Neutrophil (primary cell): ENCODE data around the gene WDFY4.

Source experiments
- H3K27ac ChIP-seq: fragments of 200-600 bp; sonication (generic); 2 replicates; pipeline ENCODE4 v1.5.1; 2016; ENCODE audit warnings: mild to moderate bottlenecking, moderate library complexity
- H3K27me3 ChIP-seq: fragments of 200-600 bp; sonication (generic); 2 replicates; pipeline ENCODE4 v1.6.0; 2016; ENCODE audit warnings: mild to moderate bottlenecking
- H3K36me3 ChIP-seq: fragments of 200-600 bp; sonication (generic); 2 replicates; pipeline ENCODE4 v1.5.1; 2017
- H3K4me1 ChIP-seq, 2 experiments: fragments of 200-600 bp in 1 of 2; sonication (generic) in 1 of 2; 1 replicate in 1 of 2; 2 replicates in 1 of 2; pipeline versions ENCODE4 v1.5.1 to v1.6.1; 2013 to 2016; ENCODE audit warnings: low read depth in 1 of 2, low read length in 1 of 2, mild to moderate bottlenecking in 1 of 2, moderate library complexity in 1 of 2; ENCODE audit not compliant: control insufficient read depth in 1 of 2, insufficient read depth in 1 of 2
- H3K4me3 ChIP-seq, 2 experiments: fragments of 200-600 bp in 1 of 2; sonication (generic) in 1 of 2; 1 replicate in 1 of 2; 2 replicates in 1 of 2; pipeline ENCODE4 v1.5.1; 2013 to 2016; ENCODE audit warnings: low read depth in 1 of 2, low read length in 1 of 2, mild to moderate bottlenecking in 1 of 2, moderate library complexity in 1 of 2
- H3K9me3 ChIP-seq: fragments of 200-600 bp; sonication (generic); 2 replicates; pipeline ENCODE4 v1.5.1; 2016
- CTCF ChIP-seq: fragments of 200-600 bp; sonication (generic); IDR thresholded peaks from 2 replicates; pipeline ENCODE4 v1.5.1; 2016; ENCODE audit warnings: antibody characterized with exemption

The WDFY4 gene

GRCh38 chr10:48798481-48799254 is 114.0 kb downstream of the WDFY4 start:
- H3K4me3 ChIP-seq: no peak overlapping the region
- peaks cover 44% of the 10 kb centered on the region for H3K36me3 ChIP-seq
- H3K27ac ChIP-seq: peak overlapping the region; percentile 100
- H3K27me3 ChIP-seq: no peaks in the 10 kb centered on the region
- no peak for TF ChIP-seq CTCF
- peaks cover 51 to 56% of the 10 kb centered on the region in 2 experiments for H3K4me1 ChIP-seq
- no peaks in the 10 kb centered on the region for H3K9me3 ChIP-seq

GRCh38 chr10:48799341-48800006 is 114.8 kb downstream of the WDFY4 start:
- Histone ChIP-seq H3K4me3 (peak overlapping the region in 1 of 2 experiments; percentile 21), H3K9me3 (no peaks in the 10 kb centered on the region), H3K27ac (peak overlapping the region; percentile 100), H3K4me1 (peaks cover 59 to 64% of the 10 kb centered on the region in 2 experiments), H3K27me3 (no peaks in the 10 kb centered on the region), H3K36me3 (peaks cover 43% of the 10 kb centered on the region)
- no peak for TF ChIP-seq CTCF

- no peaks in the 10 kb centered on the region for H3K9me3 ChIP-seq
- H3K4me3 ChIP-seq: peak overlapping the region; percentile 36 to 54
- TF ChIP-seq CTCF: no peak
- H3K36me3 ChIP-seq: peaks cover 46% of the 10 kb centered on the region
- peaks cover 66 to 71% of the 10 kb centered on the region in 2 experiments for H3K4me1 ChIP-seq
- peak overlapping the region; percentile 100 for H3K27ac ChIP-seq
- no peaks in the 10 kb centered on the region for H3K27me3 ChIP-seq
These were observed 115.5 kb downstream of the WDFY4 start for GRCh38 chr10:48800007-48800675.

GRCh38 chr10:48801001-48801421 is 116.3 kb downstream of the WDFY4 start:
- H3K9me3 ChIP-seq: no peaks in the 10 kb centered on the region
- peaks cover 48% of the 10 kb centered on the region for H3K36me3 ChIP-seq
- no peaks in the 10 kb centered on the region for H3K27me3 ChIP-seq
- TF ChIP-seq CTCF: no peak
- H3K27ac ChIP-seq: peak overlapping the region; percentile 100
- peak overlapping the region; percentile 36 to 54 for H3K4me3 ChIP-seq
- peaks cover 75 to 80% of the 10 kb centered on the region in 2 experiments for H3K4me1 ChIP-seq

GRCh38 chr10:48802611-48803071 is 118.0 kb downstream of the WDFY4 start:
- peaks cover 38% of the 10 kb centered on the region for H3K36me3 ChIP-seq

More at GRCh38 chr10:48802611-48803071, 118.0 kb downstream of the WDFY4 start:
- Histone ChIP-seq H3K27ac (peak overlapping the region; percentile 100), H3K4me3 (no peak overlapping the region), H3K27me3 (no peaks in the 10 kb centered on the region), H3K4me1 (peaks cover 91 to 96% of the 10 kb centered on the region in 2 experiments), H3K9me3 (no peaks in the 10 kb centered on the region)
- TF ChIP-seq CTCF: no peak
